ENCODE results near the gene HTRA1.

GRCh38 chr10:122445469-122445868 is 15.9 kb upstream of the HTRA1 start:
- TF ChIP-seq, protein P1, sequence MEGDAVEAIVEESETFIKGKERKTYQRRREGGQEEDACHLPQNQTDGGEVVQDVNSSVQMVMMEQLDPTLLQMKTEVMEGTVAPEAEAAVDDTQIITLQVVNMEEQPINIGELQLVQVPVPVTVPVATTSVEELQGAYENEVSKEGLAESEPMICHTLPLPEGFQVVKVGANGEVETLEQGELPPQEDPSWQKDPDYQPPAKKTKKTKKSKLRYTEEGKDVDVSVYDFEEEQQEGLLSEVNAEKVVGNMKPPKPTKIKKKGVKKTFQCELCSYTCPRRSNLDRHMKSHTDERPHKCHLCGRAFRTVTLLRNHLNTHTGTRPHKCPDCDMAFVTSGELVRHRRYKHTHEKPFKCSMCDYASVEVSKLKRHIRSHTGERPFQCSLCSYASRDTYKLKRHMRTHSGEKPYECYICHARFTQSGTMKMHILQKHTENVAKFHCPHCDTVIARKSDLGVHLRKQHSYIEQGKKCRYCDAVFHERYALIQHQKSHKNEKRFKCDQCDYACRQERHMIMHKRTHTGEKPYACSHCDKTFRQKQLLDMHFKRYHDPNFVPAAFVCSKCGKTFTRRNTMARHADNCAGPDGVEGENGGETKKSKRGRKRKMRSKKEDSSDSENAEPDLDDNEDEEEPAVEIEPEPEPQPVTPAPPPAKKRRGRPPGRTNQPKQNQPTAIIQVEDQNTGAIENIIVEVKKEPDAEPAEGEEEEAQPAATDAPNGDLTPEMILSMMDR (IDR thresholded peaks at IDR 0.05): no peak
- TF ChIP-seq POLR2A (IDR thresholded peaks at IDR 0.05): no peak

Data from lower leg skin (tissue), 3 donors.